ENCODE measurements around the gene RBBP7. TPM values are rescaled to one million over a fixed set of nuclear protein-coding genes. Genes with fewer than 3 reads are reported as not detected.

The RBBP7 gene
- total and polyA plus RNA-seq, 10 of the 15 experiments (the other 5 are each of a cell fraction or from before 2014, with no cell fraction given): 95.3 to 277 (median 194) TPM

GRCh38 chrX:16870095-16870861 is at the start of gene RBBP7 (continued):
- TF ChIP-seq ZBED1 (IDR thresholded peaks at IDR 0.05; ENCODE audit: borderline replicate concordance): no peak
- no peak for TF ChIP-seq CBX3 (IDR thresholded peaks at IDR 0.05; ENCODE audit: borderline replicate concordance, low read depth)
- TF ChIP-seq KLF5 (IDR thresholded peaks at IDR 0.05; ENCODE audit: partially characterized antibody): peak; percentile 46
- TF ChIP-seq TCF3 (IDR thresholded peaks at IDR 0.05; ENCODE audit: borderline replicate concordance, insufficient read depth, low read depth, low read length): no peak
- no peak for TF ChIP-seq BCL3 (IDR thresholded peaks at IDR 0.05; ENCODE audit: borderline replicate concordance, insufficient read depth, low read depth, low read length, poor library complexity, severe bottlenecking)
- no peak for TF ChIP-seq CBFB (IDR thresholded peaks at IDR 0.05; ENCODE audit: low read depth)
- no peak for TF ChIP-seq MEF2B (IDR thresholded peaks at IDR 0.05; ENCODE audit: partially characterized antibody, poor library complexity, severe bottlenecking)
- TF ChIP-seq SIN3A (IDR thresholded peaks at IDR 0.05; ENCODE audit: low read depth, low read length): no peak
- TF ChIP-seq LARP7 (IDR thresholded peaks at IDR 0.05): peak; percentile 57; the same call in 1 of the 2 replicates
- TF ChIP-seq MTA2 (IDR thresholded peaks at IDR 0.05; ENCODE audit: low read depth): no peak
- no peak for TF ChIP-seq MTA3 (IDR thresholded peaks at IDR 0.05; ENCODE audit: borderline replicate concordance, low read length)
- TF ChIP-seq, protein P1, sequence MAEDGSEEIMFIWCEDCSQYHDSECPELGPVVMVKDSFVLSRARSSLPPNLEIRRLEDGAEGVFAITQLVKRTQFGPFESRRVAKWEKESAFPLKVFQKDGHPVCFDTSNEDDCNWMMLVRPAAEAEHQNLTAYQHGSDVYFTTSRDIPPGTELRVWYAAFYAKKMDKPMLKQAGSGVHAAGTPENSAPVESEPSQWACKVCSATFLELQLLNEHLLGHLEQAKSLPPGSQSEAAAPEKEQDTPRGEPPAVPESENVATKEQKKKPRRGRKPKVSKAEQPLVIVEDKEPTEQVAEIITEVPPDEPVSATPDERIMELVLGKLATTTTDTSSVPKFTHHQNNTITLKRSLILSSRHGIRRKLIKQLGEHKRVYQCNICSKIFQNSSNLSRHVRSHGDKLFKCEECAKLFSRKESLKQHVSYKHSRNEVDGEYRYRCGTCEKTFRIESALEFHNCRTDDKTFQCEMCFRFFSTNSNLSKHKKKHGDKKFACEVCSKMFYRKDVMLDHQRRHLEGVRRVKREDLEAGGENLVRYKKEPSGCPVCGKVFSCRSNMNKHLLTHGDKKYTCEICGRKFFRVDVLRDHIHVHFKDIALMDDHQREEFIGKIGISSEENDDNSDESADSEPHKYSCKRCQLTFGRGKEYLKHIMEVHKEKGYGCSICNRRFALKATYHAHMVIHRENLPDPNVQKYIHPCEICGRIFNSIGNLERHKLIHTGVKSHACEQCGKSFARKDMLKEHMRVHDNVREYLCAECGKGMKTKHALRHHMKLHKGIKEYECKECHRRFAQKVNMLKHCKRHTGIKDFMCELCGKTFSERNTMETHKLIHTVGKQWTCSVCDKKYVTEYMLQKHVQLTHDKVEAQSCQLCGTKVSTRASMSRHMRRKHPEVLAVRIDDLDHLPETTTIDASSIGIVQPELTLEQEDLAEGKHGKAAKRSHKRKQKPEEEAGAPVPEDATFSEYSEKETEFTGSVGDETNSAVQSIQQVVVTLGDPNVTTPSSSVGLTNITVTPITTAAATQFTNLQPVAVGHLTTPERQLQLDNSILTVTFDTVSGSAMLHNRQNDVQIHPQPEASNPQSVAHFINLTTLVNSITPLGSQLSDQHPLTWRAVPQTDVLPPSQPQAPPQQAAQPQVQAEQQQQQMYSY (CRISPR knock-in tag; IDR thresholded peaks at IDR 0.05): no peak
- no peak for TF ChIP-seq HDAC2 (IDR thresholded peaks at IDR 0.05)
- TF ChIP-seq ZNF207 (IDR thresholded peaks at IDR 0.05; ENCODE audit: borderline replicate concordance): peak; percentile 68; the same call in 1 of the 2 replicates
- TF ChIP-seq MYB (IDR thresholded peaks at IDR 0.05; ENCODE audit: borderline replicate concordance, low read depth, low read length): no peak
- TF ChIP-seq FOXK2 (IDR thresholded peaks at IDR 0.05): no peak
- no peak for TF ChIP-seq ZNF622 (IDR thresholded peaks at IDR 0.05)
- no peak for TF ChIP-seq JUND (IDR thresholded peaks at IDR 0.05; ENCODE audit: low read depth, low read length)
- TF ChIP-seq, protein P2, sequence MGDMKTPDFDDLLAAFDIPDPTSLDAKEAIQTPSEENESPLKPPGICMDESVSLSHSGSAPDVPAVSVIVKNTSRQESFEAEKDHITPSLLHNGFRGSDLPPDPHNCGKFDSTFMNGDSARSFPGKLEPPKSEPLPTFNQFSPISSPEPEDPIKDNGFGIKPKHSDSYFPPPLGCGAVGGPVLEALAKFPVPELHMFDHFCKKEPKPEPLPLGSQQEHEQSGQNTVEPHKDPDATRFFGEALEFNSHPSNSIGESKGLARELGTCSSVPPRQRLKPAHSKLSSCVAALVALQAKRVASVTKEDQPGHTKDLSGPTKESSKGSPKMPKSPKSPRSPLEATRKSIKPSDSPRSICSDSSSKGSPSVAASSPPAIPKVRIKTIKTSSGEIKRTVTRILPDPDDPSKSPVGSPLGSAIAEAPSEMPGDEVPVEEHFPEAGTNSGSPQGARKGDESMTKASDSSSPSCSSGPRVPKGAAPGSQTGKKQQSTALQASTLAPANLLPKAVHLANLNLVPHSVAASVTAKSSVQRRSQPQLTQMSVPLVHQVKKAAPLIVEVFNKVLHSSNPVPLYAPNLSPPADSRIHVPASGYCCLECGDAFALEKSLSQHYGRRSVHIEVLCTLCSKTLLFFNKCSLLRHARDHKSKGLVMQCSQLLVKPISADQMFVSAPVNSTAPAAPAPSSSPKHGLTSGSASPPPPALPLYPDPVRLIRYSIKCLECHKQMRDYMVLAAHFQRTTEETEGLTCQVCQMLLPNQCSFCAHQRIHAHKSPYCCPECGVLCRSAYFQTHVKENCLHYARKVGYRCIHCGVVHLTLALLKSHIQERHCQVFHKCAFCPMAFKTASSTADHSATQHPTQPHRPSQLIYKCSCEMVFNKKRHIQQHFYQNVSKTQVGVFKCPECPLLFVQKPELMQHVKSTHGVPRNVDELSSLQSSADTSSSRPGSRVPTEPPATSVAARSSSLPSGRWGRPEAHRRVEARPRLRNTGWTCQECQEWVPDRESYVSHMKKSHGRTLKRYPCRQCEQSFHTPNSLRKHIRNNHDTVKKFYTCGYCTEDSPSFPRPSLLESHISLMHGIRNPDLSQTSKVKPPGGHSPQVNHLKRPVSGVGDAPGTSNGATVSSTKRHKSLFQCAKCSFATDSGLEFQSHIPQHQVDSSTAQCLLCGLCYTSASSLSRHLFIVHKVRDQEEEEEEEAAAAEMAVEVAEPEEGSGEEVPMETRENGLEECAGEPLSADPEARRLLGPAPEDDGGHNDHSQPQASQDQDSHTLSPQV (IDR thresholded peaks at IDR 0.05): no peak
- TF ChIP-seq NFYB (IDR thresholded peaks at IDR 0.05; ENCODE audit: insufficient read depth, low read depth, low read length): peak; percentile 74; the same call in 1 of the 2 replicates
- no peak for TF ChIP-seq NR2C2 (IDR thresholded peaks at IDR 0.05; ENCODE audit: borderline replicate concordance, control insufficient read depth, insufficient read length, low read depth)
- TF ChIP-seq TARDBP (IDR thresholded peaks at IDR 0.05; ENCODE audit: borderline replicate concordance): no peak

Data from GM12878 (cell line).